Stomach (tissue), 4 donors: ENCODE results near the gene NDUFB3.

ENCODE experiments used
- CTCF ChIP-seq, 7 experiments: fragments of 450-650 bp in 4 of 7; fragments of 200-600 bp in 3 of 7; sonication (generic) in 3 of 7; IDR thresholded peaks; one replicate each; pipeline ENCODE4 v1.5.1; 2016 to 2019; ENCODE audit warnings: antibody characterized with exemption in 7 of 7, control low read depth in 2 of 7, mild to moderate bottlenecking in 1 of 7
- POLR2A ChIP-seq, 4 donors: fragments of 450-650 bp; IDR thresholded peaks; one replicate each; pipeline ENCODE4 v1.6.1; 2016; ENCODE audit warnings: antibody characterized with exemption in 4 of 4, control low read depth in 2 of 4, mild to moderate bottlenecking in 1 of 4, moderate library complexity in 1 of 4
- POLR2AphosphoS5 ChIP-seq, 3 donors: sonication (generic); formaldehyde crosslinking; IDR thresholded peaks; one replicate each; pipeline ENCODE4 v1.6.1; 2016; ENCODE audit warnings: antibody characterized with exemption in 3 of 3

- TF ChIP-seq CTCF (IDR thresholded peaks at IDR 0.05) (no peak), POLR2AphosphoS5 (IDR thresholded peaks at IDR 0.05) (no peak), POLR2A (IDR thresholded peaks at IDR 0.05) (no peak)
These were observed 21.8 kb downstream of the NDUFB3 start for GRCh38 chr2:201093573-201093972.
